Left lung (tissue), 10 donors: ENCODE results near the gene CDC42EP5. TPM values are rescaled to one million over a fixed set of nuclear protein-coding genes. Genes with fewer than 3 reads are reported as not detected.

Experiments
- ATAC-seq: fragments of 200-7000 bp; cut with Tn5 transposase; one replicate; pipeline ENCODE4 v1.9.1; 2020; ENCODE audit warnings: moderate library complexity
- DNase-seq, 4 donors: peaks; one replicate each; pipeline ENCODE4 v3.0.0-alpha.2; 2013 to 2020
- H3K27ac ChIP-seq, 2 donors: fragments of 200-600 bp; sonication (generic) in 1 of 2; one replicate each; pipeline versions ENCODE4 v1.5.0 to v1.8.0; 2020 to 2021
- H3K27me3 ChIP-seq, 2 donors: fragments of 200-600 bp; sonication (generic) in 1 of 2; one replicate each; pipeline versions ENCODE4 v1.5.0 to v1.8.0; 2020 to 2021
- H3K36me3 ChIP-seq, 2 donors: fragments of 200-600 bp; sonication (generic) in 1 of 2; one replicate each; pipeline versions ENCODE4 v1.5.0 to v1.8.0; 2020 to 2021
- H3K4me1 ChIP-seq, 2 donors: fragments of 200-600 bp; one replicate each; pipeline ENCODE4 v1.8.0; 2021
- H3K4me3 ChIP-seq, 2 donors: fragments of 200-600 bp; sonication (generic) in 1 of 2; one replicate each; pipeline versions ENCODE4 v1.5.0 to v1.8.0; 2020 to 2021; ENCODE audit warnings: mild to moderate bottlenecking in 1 of 2
- H3K9me3 ChIP-seq, 2 donors: fragments of 200-600 bp; sonication (generic) in 1 of 2; one replicate each; pipeline versions ENCODE4 v1.5.0 to v1.8.0; 2020 to 2021
- CTCF ChIP-seq, 2 donors: fragments of 200-600 bp; sonication (generic) in 1 of 2; IDR thresholded peaks; one replicate each; pipeline versions ENCODE4 v1.5.0 to v1.8.0; 2021; ENCODE audit warnings: antibody characterized with exemption in 2 of 2
- intact Hi-C, 2 donors: fragments of 100-400 bp; cut with DNase I; formaldehyde crosslinking; loops; one replicate each; pipeline versions ENCODE4 v1.11.2 to v1.14.2; 2022
- polyA plus RNA-seq, 6 donors: library from polyadenylated mRNA; unstranded; fragments of 120-200 nt; gene quantifications; one replicate each; pipeline ENCODE4 v1.2.1, GENCODE V29; 2013; ENCODE audit not compliant: insufficient read length in 6 of 6
- total RNA-seq, 2 donors: library from RNA; stranded (reverse); fragmentation: NEBNext Ultra II Directional; extraction: Animal tissue kit (Norgen Biotek cat#: 25700); gene quantifications; one replicate each; pipeline ENCODE4 v1.2.1, GENCODE V29; 2021
- donor health status: DM: no; HTN: yes; CAD: no.
- donor health status: DM: no; HTN: no; CAD: no.

CDC42EP5 gene
- total and polyA plus RNA-seq, 8 donors = 20.4 to 57.6 (median 31.1) TPM

- intact Hi-C loops = no loop called here
- no peaks in the 10 kb centered on the region for H3K9me3 ChIP-seq
- no peak for TF ChIP-seq CTCF (IDR thresholded peaks at IDR 0.05)
- H3K36me3 ChIP-seq = no peaks in the 10 kb centered on the region
- H3K4me3 ChIP-seq = no peak overlapping the region
- H3K27ac ChIP-seq = no peak overlapping the region
- H3K27me3 ChIP-seq = peaks cover 14 to 100% of the 10 kb centered on the region in 2 donors
- no peak for ATAC-seq
- peaks cover 0 to 13% of the 10 kb centered on the region in 2 donors for H3K4me1 ChIP-seq
- DNase-seq = no peak
Observed at GRCh38 chr19:54421169-54421516, 52.0 kb downstream of the CDC42EP5 start.

GRCh38 chr19:54420383-54421168, 52.5 kb downstream of the CDC42EP5 start:
- Histone ChIP-seq H3K9me3 (no peaks in the 10 kb centered on the region), H3K27me3 (peaks cover 20 to 100% of the 10 kb centered on the region in 2 donors), H3K4me3 (no peak overlapping the region), H3K27ac (no peak overlapping the region), H3K36me3 (no peaks in the 10 kb centered on the region), H3K4me1 (peaks cover 0 to 13% of the 10 kb centered on the region in 2 donors)
- peak; percentile 24 for ATAC-seq
- no peak for TF ChIP-seq CTCF (IDR thresholded peaks at IDR 0.05)
- intact Hi-C loops = no loop called here
- no peak for DNase-seq

- no peak for TF ChIP-seq CTCF (IDR thresholded peaks at IDR 0.05)
- H3K27ac ChIP-seq = no peak overlapping the region
- no peak overlapping the region for H3K4me3 ChIP-seq
- peaks cover 24 to 100% of the 10 kb centered on the region in 2 donors for H3K27me3 ChIP-seq
- DNase-seq (no peak), ATAC-seq (no peak)
- intact Hi-C loops = no loop called here
- no peaks in the 10 kb centered on the region for H3K9me3 ChIP-seq
- no peaks in the 10 kb centered on the region for H3K36me3 ChIP-seq
- peaks cover 0 to 13% of the 10 kb centered on the region in 2 donors for H3K4me1 ChIP-seq
Observed at GRCh38 chr19:54420068-54420382, 53.1 kb downstream of the CDC42EP5 start.

DNA sequence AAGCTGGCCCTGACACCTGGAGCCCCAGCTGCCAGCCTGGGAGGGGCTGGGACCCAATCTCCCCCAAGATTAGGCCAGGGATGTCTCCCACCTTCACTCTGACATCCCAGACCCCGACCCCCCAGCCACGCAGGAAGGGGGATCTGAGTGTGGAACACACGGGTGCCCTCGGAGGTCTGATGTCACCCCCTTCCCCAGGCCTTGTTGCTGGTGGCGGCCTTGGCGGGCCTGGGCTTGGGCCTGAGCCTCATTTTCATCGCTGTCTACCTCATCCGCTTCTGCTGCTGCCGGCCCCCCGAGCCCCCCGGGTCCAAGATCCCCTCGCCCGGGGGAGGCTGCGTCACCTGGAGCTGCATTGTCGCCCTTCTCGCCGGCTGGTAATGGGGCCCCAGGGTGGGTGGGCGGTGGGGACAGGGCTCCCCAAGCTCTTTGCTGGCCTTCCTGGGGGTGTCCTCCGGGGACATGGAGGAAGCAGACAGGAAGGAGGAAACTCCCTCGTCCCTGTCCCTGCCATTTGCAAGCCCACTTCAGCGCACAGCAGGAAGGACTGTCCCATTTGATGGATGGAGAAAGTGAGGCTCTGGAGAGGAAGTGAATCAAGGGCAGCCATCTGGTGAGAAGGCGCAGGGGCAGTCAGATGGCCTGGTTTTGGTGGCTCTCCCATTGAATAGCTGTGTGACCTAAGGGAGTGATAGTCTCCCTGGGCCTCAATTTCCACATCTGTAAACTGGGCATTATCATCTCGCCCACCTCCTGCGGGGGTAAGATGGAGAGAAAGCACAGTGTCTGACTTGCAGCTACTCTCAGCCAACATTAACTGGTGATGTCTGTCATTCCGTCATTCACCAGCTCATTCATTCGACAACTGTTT, 53.9 kb downstream of the CDC42EP5 start:
- Histone ChIP-seq H3K4me3 (no peak overlapping the region), H3K36me3 (no peaks in the 10 kb centered on the region), H3K4me1 (peaks cover 0 to 13% of the 10 kb centered on the region in 2 donors), H3K9me3 (no peaks in the 10 kb centered on the region), H3K27me3 (peaks cover 32 to 100% of the 10 kb centered on the region in 2 donors), H3K27ac (no peak overlapping the region)
- TF ChIP-seq CTCF (IDR thresholded peaks at IDR 0.05) = no peak
- no peak for ATAC-seq
- no peak for DNase-seq
- intact Hi-C loops = no loop called here
